ENCODE results near the gene HDDC2.

DNA sequence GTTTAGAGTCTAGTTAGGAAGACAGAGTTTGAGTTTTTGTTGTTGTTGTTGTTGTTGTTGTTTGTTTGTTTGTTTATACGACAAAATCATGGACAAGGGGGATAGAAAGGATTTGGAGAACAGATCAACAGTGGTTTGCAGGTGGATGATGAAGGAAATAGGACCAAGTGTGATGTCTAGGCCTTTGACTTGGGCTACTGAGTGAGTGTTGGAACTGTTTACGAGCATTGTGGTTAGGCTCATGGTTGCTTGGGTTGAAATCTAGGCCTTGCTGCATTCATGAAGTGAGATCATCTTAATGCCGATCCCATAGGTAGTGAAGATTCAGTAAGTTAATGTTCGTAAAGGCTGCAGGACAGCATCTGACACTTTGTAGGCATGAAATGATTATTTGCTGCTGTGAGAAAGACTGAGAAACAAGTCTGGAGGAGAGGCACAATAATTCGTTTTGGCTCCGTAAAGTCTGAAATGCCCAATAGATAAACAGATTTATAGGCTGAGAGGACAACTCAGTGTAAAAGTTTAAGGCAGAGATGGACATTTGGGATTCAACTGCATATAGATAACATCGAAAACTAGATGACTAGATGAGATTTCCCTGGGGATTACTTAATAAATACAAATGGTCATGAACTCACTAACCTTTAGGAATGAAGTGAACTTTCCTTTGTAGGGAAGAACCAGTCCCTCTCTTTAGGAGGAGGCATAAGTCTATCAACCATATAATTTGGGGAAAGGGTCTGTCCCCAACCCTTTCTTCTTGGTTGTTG lies 70.0 kb downstream of the HDDC2 start:
- TF ChIP-seq, protein P1, sequence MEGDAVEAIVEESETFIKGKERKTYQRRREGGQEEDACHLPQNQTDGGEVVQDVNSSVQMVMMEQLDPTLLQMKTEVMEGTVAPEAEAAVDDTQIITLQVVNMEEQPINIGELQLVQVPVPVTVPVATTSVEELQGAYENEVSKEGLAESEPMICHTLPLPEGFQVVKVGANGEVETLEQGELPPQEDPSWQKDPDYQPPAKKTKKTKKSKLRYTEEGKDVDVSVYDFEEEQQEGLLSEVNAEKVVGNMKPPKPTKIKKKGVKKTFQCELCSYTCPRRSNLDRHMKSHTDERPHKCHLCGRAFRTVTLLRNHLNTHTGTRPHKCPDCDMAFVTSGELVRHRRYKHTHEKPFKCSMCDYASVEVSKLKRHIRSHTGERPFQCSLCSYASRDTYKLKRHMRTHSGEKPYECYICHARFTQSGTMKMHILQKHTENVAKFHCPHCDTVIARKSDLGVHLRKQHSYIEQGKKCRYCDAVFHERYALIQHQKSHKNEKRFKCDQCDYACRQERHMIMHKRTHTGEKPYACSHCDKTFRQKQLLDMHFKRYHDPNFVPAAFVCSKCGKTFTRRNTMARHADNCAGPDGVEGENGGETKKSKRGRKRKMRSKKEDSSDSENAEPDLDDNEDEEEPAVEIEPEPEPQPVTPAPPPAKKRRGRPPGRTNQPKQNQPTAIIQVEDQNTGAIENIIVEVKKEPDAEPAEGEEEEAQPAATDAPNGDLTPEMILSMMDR (conservative IDR thresholded peaks at IDR 0.05; ENCODE audit: low read length) = no peak
- no peak for TF ChIP-seq EZH2phosphoT487 (IDR thresholded peaks at IDR 0.05; ENCODE audit: borderline replicate concordance, low read depth, low read length)
